GM19351 (cell line): Measurements from ENCODE around the gene TDRD6.
"Not testable (repeated sequence)": the region's sequence is repeated elsewhere in the genome, so short reads cannot be mapped to it uniquely, and the experiment has no call there.

Experiments
- ATAC-seq: cut with Tn5 transposase; IDR thresholded peaks from one replicate; pipeline ENCODE4 v1.9.1; 2021; ENCODE audit warnings: mild to moderate bottlenecking, moderate library complexity; ENCODE audit not compliant: unreplicated experiment

The TDRD6 gene

DNA sequence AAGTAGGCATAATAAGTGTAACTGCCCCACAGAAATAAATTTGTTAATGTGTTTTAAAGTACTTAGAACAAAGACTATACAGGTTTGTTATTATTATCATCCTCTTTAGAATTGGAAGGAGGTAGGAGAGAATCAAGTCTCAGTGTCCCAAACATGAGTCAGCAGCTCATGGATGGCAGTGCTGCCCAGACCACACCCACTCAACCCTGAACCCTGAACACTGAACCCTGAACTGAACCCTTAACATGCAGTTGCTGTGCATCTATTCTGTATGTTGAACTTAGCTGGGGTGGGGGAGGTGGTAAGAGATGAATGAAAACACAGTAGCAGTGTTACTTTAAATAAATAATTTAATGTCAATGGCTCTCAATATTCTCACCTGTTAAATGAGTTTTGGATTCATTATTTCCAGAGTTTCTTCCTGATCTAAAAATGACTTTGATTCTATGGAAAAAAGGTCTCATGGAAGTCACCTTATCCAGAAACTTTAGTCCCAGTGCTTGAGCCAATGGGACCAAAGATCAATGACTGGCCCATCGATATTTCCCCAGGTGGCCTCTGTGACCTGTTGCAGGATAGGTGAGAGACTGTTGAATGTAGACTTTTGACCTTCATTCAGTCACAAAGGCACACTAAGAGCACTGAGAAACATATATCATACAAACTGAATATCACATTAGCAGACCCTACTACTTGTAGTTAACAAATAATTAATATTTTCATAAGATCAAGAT is 55.9 kb downstream of the TDRD6 start:
- no peak for ATAC-seq

DNA sequence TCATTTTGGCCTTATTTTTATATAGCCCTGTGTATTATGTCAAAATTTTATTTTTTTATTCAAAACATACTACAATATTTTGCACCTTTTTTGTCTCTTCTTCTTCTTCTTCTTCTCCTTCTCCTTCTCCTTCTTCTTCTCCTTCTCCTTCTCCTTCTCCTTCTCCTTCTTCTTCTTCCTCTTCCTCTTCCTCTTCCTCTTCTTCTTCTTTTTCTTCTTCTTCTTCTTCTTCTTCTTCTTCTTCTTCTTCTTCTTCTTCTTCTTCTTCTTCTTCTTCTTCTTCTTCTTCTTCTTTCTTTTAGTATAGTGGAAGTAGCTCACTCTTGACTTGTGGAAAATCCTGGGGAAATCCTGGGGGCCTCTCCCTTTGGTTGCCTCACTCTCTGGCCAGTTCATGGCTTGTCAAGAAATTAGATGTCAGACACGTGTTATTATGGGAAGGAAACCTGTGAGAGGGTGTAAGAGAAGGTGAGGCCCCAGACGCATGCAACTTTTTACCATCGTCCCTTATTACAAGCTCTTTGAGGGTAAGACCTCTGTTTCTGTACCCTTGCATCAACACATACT is 56.6 kb downstream of the TDRD6 start:
- not testable (repeated sequence) for ATAC-seq

- no peak for ATAC-seq
These were observed 58.3 kb downstream of the TDRD6 start for GRCh38 chr6:46745973-46746372.

DNA sequence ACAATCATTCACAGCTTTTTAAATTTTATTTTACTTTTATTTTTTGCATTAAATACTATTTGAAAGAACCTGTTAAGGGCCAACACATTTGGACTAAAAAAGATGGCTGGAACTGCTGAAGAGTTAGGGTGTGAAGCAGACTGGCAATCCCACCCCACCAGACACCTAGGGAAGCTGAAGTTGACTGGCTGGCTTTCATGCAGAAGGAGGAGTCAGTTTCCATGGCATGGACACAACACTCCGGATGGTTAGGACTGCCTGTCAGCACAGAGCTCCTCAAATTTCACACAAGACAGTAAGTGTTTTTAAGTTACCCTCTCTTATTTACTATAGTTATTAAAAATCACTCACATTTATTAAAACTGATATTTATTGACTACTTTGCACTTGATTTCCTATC is 59.0 kb downstream of the TDRD6 start, which contains the start of gene ANKRD66:
Gene ANKRD66, plus strand, starts transcription at position 238 of the 400 bp plus-strand sequence. CDS start 5,016 bp downstream, outside the sequence.
- no peak for ATAC-seq

- ATAC-seq = no peak
These were observed 61.3 kb downstream of the TDRD6 start for GRCh38 chr6:46748940-46749503.

- no peak for ATAC-seq
These were observed 62.0 kb downstream of the TDRD6 start for GRCh38 chr6:46749731-46750130.

DNA sequence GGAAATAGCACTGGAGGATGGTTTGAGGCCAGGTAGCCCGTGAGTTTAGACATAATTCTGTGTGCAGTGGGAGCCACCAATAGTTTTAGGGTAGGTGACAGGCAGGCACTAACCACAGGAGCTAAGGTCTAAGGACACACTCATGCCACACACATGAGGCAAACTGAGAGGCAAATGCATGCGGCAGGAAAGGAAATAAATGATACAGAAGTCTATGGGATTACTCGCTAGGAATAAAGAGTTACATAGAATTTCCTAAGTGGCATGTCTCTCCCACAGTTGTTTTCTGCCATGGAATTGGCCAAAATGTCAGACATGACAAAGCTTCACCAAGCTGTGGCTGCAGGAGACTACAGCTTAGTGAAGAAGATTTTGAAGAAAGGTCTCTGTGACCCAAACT is 64.0 kb downstream of the TDRD6 start:
- ATAC-seq = no peak
